ENCODE measurements around the gene CYBA.

DNA sequence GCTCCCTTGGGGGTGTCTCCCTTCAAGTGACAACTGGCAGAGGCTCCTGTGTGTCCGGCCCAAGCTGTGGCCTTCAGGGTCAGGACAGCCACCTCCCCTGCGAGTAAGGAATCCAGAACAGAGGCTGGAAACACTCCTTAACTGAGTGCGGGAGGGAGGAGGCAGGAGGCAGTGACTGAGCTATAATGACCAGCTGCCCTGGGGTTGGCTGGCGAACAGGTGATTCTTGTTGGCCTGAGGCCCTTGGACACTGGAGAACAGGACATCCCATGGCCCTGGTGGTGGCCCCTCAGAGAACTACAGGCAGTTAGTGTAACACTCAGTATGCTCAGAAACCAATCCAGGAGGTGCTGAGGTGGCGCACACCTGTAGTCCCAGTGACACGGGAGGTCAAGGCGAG is 44.9 kb upstream of the CYBA start:
- TF ChIP-seq, protein P1, sequence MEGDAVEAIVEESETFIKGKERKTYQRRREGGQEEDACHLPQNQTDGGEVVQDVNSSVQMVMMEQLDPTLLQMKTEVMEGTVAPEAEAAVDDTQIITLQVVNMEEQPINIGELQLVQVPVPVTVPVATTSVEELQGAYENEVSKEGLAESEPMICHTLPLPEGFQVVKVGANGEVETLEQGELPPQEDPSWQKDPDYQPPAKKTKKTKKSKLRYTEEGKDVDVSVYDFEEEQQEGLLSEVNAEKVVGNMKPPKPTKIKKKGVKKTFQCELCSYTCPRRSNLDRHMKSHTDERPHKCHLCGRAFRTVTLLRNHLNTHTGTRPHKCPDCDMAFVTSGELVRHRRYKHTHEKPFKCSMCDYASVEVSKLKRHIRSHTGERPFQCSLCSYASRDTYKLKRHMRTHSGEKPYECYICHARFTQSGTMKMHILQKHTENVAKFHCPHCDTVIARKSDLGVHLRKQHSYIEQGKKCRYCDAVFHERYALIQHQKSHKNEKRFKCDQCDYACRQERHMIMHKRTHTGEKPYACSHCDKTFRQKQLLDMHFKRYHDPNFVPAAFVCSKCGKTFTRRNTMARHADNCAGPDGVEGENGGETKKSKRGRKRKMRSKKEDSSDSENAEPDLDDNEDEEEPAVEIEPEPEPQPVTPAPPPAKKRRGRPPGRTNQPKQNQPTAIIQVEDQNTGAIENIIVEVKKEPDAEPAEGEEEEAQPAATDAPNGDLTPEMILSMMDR (IDR thresholded peaks at IDR 0.05), result no peak
- no peak for TF ChIP-seq POLR2A (IDR thresholded peaks at IDR 0.05)
